ENCODE measurements around the gene PTPRD. TPM values are rescaled to one million over a fixed set of nuclear protein-coding genes. Genes with fewer than 3 reads are reported as not detected.
"Not testable (repeated sequence)": the region's sequence is repeated elsewhere in the genome, so short reads cannot be mapped to it uniquely, and the experiment has no call there.

PTPRD gene
- polyA plus RNA-seq, 3 donors = 114 to 130 (median 117) TPM

DNA sequence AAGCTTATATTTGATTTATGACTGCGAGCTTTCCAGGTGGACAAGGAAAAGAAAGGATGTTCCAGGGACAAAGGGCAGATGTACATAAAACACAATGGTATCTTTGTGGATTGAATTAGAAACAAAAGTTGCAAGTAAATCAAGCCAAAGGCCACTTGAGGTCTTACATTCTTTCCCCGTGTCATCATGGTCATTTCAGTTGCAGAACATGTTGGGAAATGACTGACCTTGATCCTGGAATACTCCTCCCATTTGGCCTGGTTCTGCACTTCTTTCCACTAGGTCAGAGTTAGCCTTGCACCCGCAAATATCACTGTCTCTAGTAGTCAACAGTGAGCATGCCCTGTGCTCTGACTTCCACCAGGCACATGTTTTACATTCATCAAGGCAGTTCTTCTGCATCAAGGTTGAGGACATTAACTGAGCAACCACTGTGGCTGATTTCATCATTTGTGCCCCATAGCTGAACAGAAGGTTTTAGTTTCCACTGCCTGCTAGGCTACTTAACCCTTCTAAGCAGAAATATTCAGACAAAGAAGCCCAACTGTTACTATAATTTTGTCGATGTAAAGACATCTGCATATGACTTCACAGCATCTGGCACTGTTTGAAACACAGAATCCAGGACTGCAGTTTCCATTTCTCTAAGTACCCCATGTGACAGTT is 1651.5 kb downstream of the PTPRD start:
- no peak for DNase-seq (ENCODE audit: extremely low read depth in 1 of 11, low read depth in 9 of 11, low spot score in 4 of 11)

DNA sequence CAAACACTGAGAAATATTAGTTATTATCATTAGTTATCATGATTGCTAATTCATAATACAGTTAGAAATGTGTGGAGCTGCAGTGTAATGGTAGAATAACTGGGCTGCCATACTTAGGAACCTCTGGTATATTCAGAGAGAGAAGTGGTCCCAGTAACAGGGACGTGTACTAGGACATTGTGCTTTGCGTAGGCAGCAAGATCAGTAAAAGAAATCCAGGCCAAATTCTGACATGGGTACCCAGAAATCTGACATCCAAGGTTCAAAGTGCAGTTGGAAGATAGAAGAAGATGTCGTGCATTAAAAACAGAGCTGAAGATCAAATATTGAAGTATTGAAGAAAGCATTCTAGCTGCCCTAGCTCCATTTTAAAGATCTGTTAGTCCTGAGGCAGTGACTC is 1652.5 kb downstream of the PTPRD start:
- no peak for DNase-seq (ENCODE audit: extremely low read depth in 1 of 11, low read depth in 9 of 11, low spot score in 4 of 11)

DNA sequence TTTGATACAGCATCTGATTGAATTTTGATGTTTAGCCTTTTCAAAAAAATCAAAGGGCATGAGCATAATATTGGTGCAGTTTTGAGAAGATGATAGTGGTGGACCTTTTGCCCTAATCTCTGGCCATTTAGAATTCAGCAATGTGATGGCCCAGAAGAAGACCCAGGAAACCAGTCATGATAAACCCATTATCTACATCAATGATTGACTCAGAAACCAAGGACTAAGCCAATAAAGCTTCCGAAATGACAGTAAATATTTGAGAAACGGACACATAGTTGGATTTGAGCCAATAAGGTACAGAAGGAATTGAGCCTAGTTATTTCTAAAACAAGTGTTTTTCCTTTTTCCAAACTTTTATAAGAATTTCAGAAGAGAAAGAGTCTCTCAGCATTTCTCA is 1654.4 kb downstream of the PTPRD start:
- DNase-seq (ENCODE audit: extremely low read depth in 1 of 11, low read depth in 9 of 11, low spot score in 4 of 11) = no peak

DNA sequence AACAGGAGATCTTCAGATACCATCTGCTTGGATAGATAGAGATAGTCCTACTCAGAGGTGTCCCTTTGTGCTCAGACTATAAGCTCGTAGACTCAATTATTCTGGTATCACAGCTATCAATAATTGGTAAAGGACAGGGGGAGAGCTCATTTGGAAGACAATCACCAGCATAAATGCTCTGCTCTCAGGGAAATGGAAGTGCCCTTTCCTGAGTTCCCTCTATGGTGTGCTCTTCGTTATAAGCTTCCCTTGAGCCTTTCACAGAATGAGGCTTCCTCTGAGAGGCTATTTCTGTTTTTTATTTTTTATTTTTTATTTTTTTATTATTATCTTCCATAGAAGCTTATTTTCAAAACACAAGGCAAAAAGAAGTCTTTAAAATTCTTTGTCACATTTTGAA is 1657.5 kb downstream of the PTPRD start:
- no peak for DNase-seq (ENCODE audit: extremely low read depth in 1 of 11, low read depth in 9 of 11, low spot score in 4 of 11)

DNA sequence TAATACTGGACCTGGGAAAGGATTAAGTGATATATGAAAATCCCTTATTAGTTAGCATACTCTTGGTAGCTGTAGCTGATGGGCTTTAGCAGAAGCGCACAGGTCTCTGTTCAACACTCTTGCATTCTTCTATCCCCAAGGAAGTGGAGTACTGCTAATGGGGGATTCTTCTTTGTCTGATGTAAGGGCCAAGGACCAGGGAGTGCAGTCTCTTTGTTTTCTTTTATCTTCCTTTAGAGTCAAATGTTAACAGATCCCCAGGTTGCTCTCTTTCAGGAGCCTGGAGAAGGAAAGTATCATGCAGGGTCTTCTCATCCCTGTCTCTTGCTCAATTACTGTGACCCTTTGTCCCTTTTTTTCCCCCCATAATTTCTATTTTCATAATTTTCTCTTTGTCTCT is 1666.3 kb downstream of the PTPRD start:
- no peak for DNase-seq (ENCODE audit: extremely low read depth in 1 of 11, low read depth in 9 of 11, low spot score in 4 of 11)

DNA sequence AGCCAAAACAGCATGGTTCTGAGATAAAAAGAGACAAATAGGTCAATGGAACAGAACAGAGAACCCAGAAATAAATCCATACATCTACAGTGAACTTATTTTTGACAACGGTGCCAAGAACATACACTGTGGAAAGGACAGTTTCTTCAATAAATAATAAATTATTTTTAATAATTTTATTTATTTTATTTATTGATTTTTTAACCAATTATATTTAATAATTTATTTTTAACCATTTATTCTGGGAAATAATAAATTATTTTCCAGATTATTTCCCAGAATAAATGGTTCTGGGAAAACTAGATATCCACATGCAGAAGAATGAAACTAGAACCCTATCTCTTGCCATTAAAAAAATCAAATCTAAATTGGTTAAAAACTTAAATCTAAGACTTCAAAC is 1669.4 kb downstream of the PTPRD start:
- DNase-seq (ENCODE audit: extremely low read depth in 1 of 11, low read depth in 9 of 11, low spot score in 4 of 11) = no peak

DNA sequence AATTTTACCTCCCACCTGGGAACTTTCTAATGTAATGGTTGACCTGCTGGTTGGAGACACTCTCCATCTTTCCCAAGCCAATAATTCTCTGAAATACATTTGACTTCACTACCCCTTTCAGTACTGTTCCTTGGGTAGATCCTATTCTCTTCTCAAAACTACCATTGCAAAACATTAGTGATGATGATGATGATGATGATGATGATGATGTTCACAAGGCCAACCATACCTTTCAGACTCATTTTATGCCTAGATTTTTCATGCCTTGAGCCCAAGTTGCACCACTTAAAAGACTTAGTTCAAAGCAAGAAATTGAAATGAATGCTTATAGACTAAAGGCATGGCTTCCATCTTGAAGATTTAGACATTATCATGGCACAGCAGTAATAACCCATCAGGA is 1672.2 kb downstream of the PTPRD start:
- DNase-seq (ENCODE audit: extremely low read depth in 1 of 11, low read depth in 9 of 11, low spot score in 4 of 11) = no peak

DNA sequence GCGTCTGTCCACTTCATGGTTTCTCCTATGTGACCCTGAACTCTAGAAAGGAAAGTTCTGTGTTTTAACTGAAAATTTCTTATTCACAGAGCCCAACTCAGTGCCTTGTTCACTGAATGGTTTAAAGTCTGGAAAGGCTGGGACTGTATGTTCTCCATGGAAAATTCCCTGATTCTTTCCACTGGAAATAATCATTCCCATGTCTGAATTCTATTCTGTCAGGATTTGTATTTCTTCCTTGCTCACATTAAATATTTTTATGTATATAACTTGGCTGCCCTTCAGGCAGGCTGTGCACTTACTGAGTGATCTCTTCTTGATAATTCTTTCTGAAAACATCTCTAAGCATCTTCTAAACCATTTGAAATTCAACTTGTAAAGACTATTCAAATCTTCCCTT is 1686.3 kb downstream of the PTPRD start:
- DNase-seq (ENCODE audit: extremely low read depth in 1 of 11, low read depth in 9 of 11, low spot score in 4 of 11) = no peak

DNA sequence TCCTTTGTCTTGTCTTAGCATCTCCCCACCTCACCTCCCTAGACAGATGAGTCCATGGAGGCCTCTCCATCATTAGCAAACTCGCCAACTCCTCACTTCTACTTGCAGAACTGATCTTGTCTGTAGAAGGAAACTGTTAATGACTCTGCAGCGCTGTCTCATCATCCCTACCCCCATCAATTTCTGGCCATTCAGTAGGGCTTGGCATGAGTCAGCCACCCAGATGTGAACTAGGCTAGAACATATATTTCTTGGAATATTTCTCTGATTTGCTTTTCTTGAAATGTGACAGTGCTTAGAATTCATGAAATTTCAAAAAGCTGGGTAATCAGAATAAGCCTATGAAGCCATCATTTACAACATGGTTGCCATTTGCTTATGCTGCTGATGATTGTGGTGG is 1688.2 kb downstream of the PTPRD start:
- DNase-seq (ENCODE audit: extremely low read depth in 1 of 11, low read depth in 9 of 11, low spot score in 4 of 11) = no peak

DNA sequence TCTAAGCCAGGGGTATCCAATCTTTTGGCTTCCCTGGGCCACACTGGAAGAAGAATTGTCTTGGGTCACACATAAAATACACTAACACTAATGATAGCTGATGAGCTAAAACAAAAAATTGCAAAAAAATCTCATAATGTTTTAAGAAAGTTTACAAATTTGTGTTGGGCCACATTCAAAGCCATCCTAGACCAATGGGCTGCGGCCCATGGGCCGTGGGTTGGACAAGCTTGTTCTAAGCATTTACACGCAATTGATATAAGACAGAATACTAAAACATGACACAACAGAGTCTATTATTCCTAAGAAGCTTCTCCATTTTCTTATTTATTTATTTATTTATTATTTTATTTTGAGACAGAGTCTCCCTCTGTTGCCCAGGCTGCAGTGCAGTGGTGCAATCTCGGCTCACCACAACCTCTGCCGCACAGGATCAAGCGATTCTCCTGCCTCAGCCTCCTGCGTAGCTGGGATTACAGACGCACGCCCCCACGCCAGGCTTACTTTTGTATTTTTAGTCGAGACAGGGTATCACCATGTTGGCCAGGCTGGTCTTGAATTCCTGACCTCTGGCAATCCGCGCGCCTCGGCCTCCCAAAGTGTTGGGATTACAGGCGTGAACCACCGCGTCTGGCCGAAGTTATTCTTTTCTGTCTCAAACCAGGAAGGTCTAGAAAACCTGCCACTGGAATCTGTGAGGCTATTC is 1692.2 kb downstream of the PTPRD start:
- DNase-seq (ENCODE audit: extremely low read depth in 1 of 11, low read depth in 9 of 11, low spot score in 4 of 11) = not testable (repeated sequence)

DNA sequence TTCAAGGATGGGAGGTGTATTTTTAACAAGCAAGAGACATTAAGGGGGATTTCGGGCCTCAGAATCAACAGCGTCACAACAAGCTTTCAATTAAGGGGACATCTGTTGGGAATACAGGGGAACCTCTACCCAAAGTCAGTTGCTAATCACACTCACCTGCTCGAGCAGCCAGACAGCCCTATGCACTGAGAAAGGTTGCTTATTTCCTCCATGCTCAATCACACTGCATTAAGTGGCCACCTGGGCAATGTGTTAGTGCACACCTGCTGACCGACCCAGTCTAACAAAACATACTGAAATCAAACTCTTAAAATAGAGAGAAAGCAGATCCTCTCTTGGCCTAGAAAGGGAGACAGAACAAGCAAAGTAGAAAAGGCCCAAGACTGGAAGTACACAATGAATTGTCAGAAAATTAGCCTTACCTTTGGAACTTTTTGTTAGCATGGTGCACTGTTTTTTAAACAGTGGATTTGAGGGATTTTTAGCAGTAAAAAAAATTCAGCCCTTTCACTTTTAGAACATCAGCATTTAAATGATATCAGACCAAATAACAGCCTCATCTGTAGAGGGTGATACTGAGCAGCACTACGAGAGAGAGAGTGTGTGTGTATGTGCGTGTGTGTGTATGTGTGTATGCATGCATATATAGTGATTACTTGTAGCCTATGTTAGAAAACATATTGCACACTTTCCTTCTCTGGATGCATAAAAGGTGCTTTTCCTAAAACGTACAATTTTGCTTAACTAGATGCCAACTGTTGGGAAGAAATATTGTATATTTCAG is 1694.7 kb downstream of the PTPRD start:
- no peak for DNase-seq (ENCODE audit: extremely low read depth in 1 of 11, low read depth in 9 of 11, low spot score in 4 of 11)

DNA sequence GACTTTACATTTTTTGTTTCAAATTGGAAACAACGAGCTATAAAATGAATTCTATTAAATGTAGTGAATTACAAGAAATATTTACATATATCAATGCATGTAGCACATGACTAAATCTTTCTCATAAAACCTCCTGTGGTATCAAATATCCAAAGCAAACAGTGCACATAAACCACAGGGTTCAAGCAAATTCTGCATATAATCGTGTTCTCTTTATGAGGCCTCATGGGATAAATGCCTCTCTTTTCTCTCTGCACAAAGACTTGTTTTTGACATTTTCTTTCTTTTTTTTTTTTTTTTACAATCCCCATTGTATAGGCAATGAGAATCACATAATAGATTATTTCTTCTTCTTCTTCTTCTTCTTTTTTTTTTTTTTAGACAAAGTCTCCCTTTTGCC is 1696.0 kb downstream of the PTPRD start:
- no peak for DNase-seq (ENCODE audit: extremely low read depth in 1 of 11, low read depth in 9 of 11, low spot score in 4 of 11)

DNA sequence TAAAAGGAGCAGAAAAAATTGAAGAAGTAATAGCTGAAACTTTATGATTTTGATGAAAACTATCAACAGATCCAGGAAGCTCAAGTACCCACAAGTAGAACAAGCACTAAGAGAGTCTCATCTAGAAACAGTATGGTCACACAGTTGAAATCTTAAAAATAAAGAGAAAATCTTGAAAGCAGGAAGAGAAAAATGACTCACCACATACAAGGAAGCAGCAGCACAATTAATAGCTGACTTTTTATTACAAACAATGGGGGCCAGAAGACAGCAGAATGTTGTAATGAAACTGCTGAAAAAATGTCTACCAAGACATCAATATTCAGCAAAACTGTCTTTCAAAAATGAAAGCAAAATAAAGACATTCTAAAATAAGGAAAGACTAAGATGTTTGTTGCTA is 1704.9 kb downstream of the PTPRD start:
- no peak for DNase-seq (ENCODE audit: extremely low read depth in 1 of 11, low read depth in 9 of 11, low spot score in 4 of 11)

DNA sequence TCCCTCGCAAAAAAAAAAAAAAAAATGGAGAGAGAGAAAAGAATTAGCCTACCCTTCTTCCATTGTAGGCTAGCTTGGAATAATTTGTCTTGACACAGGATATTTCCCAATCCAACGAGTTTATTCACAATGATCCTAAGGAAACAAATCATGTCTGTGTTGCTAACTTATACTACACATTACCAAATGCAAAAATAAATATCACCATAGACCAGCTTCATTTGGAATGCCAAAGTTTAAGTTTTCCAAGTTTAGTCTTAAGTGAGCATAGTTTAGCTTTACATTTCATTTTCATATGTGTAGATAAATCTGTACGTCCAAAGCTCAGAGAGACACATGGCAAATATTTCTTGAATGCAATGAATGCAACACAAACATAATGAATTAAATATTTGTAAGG is 1707.1 kb downstream of the PTPRD start:
- DNase-seq (ENCODE audit: extremely low read depth in 1 of 11, low read depth in 9 of 11, low spot score in 4 of 11) = no peak

DNA sequence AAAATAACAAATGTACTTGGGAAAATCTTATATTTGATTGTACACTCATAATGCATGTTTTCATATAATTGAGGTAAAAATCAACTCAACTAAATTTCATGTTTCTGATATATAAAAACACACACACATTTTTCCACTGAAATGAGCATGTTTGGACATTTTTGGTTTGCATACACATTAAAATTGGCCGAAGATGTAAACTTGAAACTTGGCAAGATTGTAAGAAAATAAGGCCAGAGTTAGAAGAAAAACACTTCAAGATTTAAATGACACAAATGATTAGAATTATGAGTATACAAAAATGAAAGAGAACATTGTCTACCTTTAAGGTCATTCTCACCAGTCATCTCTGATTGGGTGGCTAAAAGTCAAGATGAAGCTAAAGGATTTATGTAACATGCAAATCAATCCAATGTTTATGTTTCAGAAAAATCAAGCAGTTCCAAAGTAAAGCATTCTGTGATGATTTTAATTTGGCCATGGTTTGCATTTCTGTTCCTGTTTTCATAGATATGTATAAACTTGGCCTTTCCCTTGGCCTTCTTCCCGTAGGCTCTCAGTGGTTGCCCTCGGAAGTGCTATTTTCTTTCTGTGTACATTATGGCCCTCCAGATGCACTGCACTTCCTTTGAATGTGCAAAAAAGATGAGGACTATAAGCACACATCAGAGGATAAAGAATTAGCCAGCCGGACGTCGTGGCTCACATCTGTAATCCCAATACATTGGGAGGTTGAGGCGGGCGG is 1707.9 kb downstream of the PTPRD start:
- no peak for DNase-seq (ENCODE audit: extremely low read depth in 1 of 11, low read depth in 9 of 11, low spot score in 4 of 11)

DNA sequence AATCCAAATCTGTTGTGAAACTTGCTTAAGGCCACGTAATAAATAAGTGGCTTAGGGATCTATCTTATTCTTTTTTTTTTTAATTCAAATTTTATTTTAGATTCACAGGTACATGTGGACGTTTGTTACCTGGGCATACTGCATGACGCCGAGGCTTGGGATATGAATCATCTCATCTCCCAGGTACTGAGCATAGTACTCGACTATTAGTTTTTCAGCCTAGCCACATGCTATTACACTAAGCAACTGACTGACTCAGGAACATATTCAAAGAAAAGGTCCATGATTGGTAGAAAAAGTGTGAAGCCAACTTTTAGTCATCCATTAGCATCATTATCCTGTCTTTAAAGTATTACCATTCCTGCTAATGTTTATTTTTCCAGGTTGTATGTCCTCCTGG is 1709.7 kb downstream of the PTPRD start:
- DNase-seq (ENCODE audit: extremely low read depth in 1 of 11, low read depth in 9 of 11, low spot score in 4 of 11) = no peak

DNA sequence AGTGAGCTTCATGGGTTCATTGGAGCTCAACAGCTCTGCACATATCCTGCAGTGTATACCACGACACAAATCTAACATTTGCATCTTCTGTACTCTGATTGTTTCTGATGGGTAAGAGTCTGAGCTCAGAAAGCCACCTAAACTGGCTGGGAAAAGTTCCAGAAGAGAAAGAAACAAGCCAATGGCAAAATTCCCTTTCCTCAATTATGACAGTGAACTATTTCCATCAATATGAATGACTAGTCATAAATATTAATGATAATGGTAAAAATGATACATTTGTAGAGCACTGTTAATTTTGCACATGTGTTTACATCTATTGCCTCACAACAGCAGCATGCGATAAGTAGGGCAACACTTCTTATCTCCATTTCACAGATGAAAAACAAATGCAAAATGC is 1711.7 kb downstream of the PTPRD start:
- DNase-seq (ENCODE audit: extremely low read depth in 1 of 11, low read depth in 9 of 11, low spot score in 4 of 11) = no peak

DNA sequence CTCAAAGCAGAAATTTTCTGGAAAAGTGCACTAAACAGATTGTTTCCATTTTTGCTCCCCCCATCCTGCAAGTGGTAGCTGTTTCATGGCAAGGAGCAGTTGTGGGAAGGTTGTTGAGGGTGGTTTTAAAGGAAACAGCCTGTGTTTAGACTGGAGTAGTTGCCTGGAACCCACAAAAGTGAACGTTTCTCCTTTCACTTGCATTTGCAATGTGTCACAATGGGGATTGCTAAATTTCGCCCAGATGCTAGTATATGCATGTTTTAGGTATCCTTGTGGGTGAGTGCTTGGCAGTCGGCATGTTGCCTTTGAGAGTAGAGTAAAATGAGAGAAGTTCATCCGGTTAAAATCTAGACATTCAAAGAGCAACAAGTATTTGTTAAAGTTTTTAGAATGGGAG is 1713.3 kb downstream of the PTPRD start:
- DNase-seq (ENCODE audit: extremely low read depth in 1 of 11, low read depth in 9 of 11, low spot score in 4 of 11) = no peak

DNA sequence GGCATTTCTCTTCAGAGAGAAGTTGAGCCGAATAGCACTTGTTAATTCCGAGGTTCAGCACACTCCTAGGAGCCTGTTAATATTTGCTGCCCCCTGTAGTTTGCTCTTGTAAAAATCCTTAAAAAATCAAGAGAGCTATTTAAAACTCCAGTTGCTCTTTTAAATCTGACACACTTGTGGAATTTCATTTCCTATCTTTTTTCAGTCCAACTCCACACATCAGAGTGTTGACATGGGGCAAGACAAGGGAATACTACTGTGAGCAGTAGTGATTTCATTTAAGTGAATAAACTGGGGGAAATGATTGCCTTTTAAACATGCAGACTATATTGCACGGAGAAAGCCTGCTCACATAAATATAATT is 1717.0 kb downstream of the PTPRD start:
- peak; percentile 16 to 74 (median 36) for DNase-seq (ENCODE audit: extremely low read depth in 1 of 11, low read depth in 9 of 11, low spot score in 4 of 11)

All from renal cortex interstitium (tissue), 11 donors.